Gastrocnemius medialis (tissue), 4 donors: Measurements from ENCODE around the gene DMD. TPM values are rescaled to one million over a fixed set of nuclear protein-coding genes. Genes with fewer than 3 reads are reported as not detected.

ENCODE experiments used
- ATAC-seq, 2 donors: fragments of 150-250 bp; one replicate each; pipeline ENCODE4 v1.9.1; 2016
- DNase-seq, 2 donors: peaks; one replicate each; pipeline ENCODE4 v3.0.0-alpha.2; 2019
- H3K27ac ChIP-seq, 4 donors: fragments of 200-600 bp; sonication (generic); 1 replicate in 1 of 4; 2 replicates in 3 of 4; pipeline ENCODE4 v1.5.1; 2016 to 2018; ENCODE audit warnings: mild to moderate bottlenecking in 2 of 4, moderate library complexity in 1 of 4
- H3K27me3 ChIP-seq, 3 donors: fragments of 200-600 bp; sonication (generic) in 2 of 3; 1 replicate in 1 of 3; 2 replicates in 2 of 3; pipeline versions ENCODE4 v1.5.1 to v1.6.0; 2016 to 2019; ENCODE audit warnings: mild to moderate bottlenecking in 1 of 3, moderate library complexity in 1 of 3
- H3K36me3 ChIP-seq, 2 donors: fragments of 200-600 bp; sonication (generic) in 1 of 2; one replicate each; pipeline ENCODE4 v1.5.1; 2017 to 2018
- H3K4me1 ChIP-seq, 2 donors: fragments of 200-600 bp; sonication (generic) in 1 of 2; one replicate each; pipeline ENCODE4 v1.5.1; 2016 to 2017; ENCODE audit warnings: mild to moderate bottlenecking in 2 of 2
- H3K4me3 ChIP-seq, 4 donors: fragments of 200-600 bp; sonication (generic) in 3 of 4; 1 replicate in 1 of 4; 2 replicates in 3 of 4; pipeline ENCODE4 v1.5.1; 2016 to 2019; ENCODE audit warnings: mild to moderate bottlenecking in 2 of 4
- H3K9me3 ChIP-seq, 3 donors: fragments of 200-600 bp; sonication (generic) in 2 of 3; 1 replicate in 1 of 3; 2 replicates in 2 of 3; pipeline ENCODE4 v1.5.1; 2016 to 2019
- CTCF ChIP-seq, 5 experiments: fragments of 450-650 bp in 3 of 5; fragments of 200-600 bp in 2 of 5; sonication (generic) in 2 of 5; IDR thresholded peaks in 4 of 5; conservative IDR thresholded peaks in 1 of 5; 1 replicate in 4 of 5; 2 replicates in 1 of 5; pipeline ENCODE4 v1.5.1; 2016 to 2019; ENCODE audit warnings: antibody characterized with exemption in 5 of 5, mild to moderate bottlenecking in 3 of 5, moderate library complexity in 3 of 5
- POLR2A ChIP-seq, 2 donors: fragments of 450-650 bp; IDR thresholded peaks; one replicate each; pipeline ENCODE4 v1.6.1; 2017; ENCODE audit warnings: antibody characterized with exemption in 2 of 2, mild to moderate bottlenecking in 2 of 2, moderate library complexity in 2 of 2
- in situ Hi-C, 4 donors: fragments of 200-750 bp; cut with MboI; loops; one replicate each; pipeline versions ENCODE4 v1.15.0 to v1.8.0; 2017; ENCODE audit warnings: low sequenced_read_pairs in 4 of 4
- intact Hi-C: fragments of 100-400 bp; cut with DNase I; formaldehyde crosslinking; loops from one replicate; pipeline ENCODE4 v1.15.1; 2023; ENCODE audit warnings: low total_unique reads
- total RNA-seq, 4 donors: library from RNA; depleted of rRNA; stranded (reverse); fragments of >200 nt; gene quantifications; one replicate each; pipeline versions ENCODE4 v1.1.0 to v1.2.3, GENCODE V29; 2016

DMD gene
- total RNA-seq, 4 donors from 2014 or later = 53.5 to 201 (median 98.9) TPM

- Histone ChIP-seq H3K9me3 (no peaks in the 10 kb centered on the region), H3K27ac (peak overlapping the region in 1 of 4 donors; percentile 2), H3K4me1 (peaks cover 0 to 20% of the 10 kb centered on the region in 2 donors), H3K36me3 (no peaks in the 10 kb centered on the region), H3K27me3 (no peaks in the 10 kb centered on the region), H3K4me3 (no peak overlapping the region)
- TF ChIP-seq POLR2A (IDR thresholded peaks at IDR 0.05) (no peak), CTCF (IDR thresholded peaks at IDR 0.05 in 4 of 5, conservative IDR thresholded peaks at IDR 0.05 in 1 of 5) (no peak)
- in situ Hi-C loops = no loop called here
- intact Hi-C loops = no loop called here
- ATAC-seq = no peak
- no peak for DNase-seq
These were observed 2086.8 kb downstream of the DMD start for GRCh38 chrX:31124536-31124935.

- Histone ChIP-seq H3K36me3 (no peaks in the 10 kb centered on the region), H3K4me3 (no peak overlapping the region), H3K9me3 (no peaks in the 10 kb centered on the region), H3K4me1 (peaks cover 0 to 20% of the 10 kb centered on the region in 2 donors), H3K27me3 (no peaks in the 10 kb centered on the region), H3K27ac (no peak overlapping the region)
- no peak for TF ChIP-seq CTCF (IDR thresholded peaks at IDR 0.05 in 4 of 5, conservative IDR thresholded peaks at IDR 0.05 in 1 of 5)
- TF ChIP-seq POLR2A (IDR thresholded peaks at IDR 0.05) = no peak
- intact Hi-C loops (no loop called here), in situ Hi-C loops (no loop called here)
- ATAC-seq (no peak), DNase-seq (no peak)
These were observed 2088.0 kb downstream of the DMD start for GRCh38 chrX:31123335-31123734.

GRCh38 chrX:31117266-31117665, 2094.1 kb downstream of the DMD start:
- Histone ChIP-seq H3K4me1 (no peaks in the 10 kb centered on the region), H3K9me3 (no peaks in the 10 kb centered on the region), H3K27me3 (no peaks in the 10 kb centered on the region), H3K36me3 (no peaks in the 10 kb centered on the region), H3K4me3 (no peak overlapping the region), H3K27ac (no peak overlapping the region)
- TF ChIP-seq CTCF (IDR thresholded peaks at IDR 0.05 in 4 of 5, conservative IDR thresholded peaks at IDR 0.05 in 1 of 5) = no peak
- in situ Hi-C loops = no loop called here
- no peak for ATAC-seq
- no peak for DNase-seq
- intact Hi-C loops = no loop called here

GRCh38 chrX:31115398-31115797, 2096.0 kb downstream of the DMD start:
- in situ Hi-C loops = no loop called here
- ATAC-seq = no peak
- Histone ChIP-seq H3K27me3 (no peaks in the 10 kb centered on the region), H3K27ac (no peak overlapping the region), H3K4me3 (no peak overlapping the region), H3K36me3 (no peaks in the 10 kb centered on the region), H3K4me1 (no peaks in the 10 kb centered on the region), H3K9me3 (no peaks in the 10 kb centered on the region)
- intact Hi-C loops = no loop called here
- DNase-seq = no peak
- no peak for TF ChIP-seq CTCF (IDR thresholded peaks at IDR 0.05 in 4 of 5, conservative IDR thresholded peaks at IDR 0.05 in 1 of 5)
- no peak for TF ChIP-seq POLR2A (IDR thresholded peaks at IDR 0.05)

- no peaks in the 10 kb centered on the region for H3K9me3 ChIP-seq
- no peak for ATAC-seq
- in situ Hi-C loops = no loop called here
These were observed 2096.5 kb downstream of the DMD start for GRCh38 chrX:31114858-31115257.

More at GRCh38 chrX:31114858-31115257, 2096.5 kb downstream of the DMD start:
- no peak overlapping the region for H3K27ac ChIP-seq
- DNase-seq = no peak
- no peaks in the 10 kb centered on the region for H3K4me1 ChIP-seq
- TF ChIP-seq CTCF (IDR thresholded peaks at IDR 0.05 in 4 of 5, conservative IDR thresholded peaks at IDR 0.05 in 1 of 5) (no peak), POLR2A (IDR thresholded peaks at IDR 0.05) (no peak)
- H3K4me3 ChIP-seq = no peak overlapping the region
- H3K27me3 ChIP-seq = no peaks in the 10 kb centered on the region
- intact Hi-C loops = no loop called here
- H3K36me3 ChIP-seq = no peaks in the 10 kb centered on the region
